HEK293 (cell line): ENCODE measurements around the gene TCF7L1.

Source experiments
- CTCF ChIA-PET: fragments of 350-600 bp; formaldehyde crosslinking; extraction: SDS; loops from one replicate; lab custom pipeline; 2021; ENCODE audit warnings: antibody characterized with exemption; lab: Yijun Ruan, JAX
- POLR2A ChIA-PET: fragments of 300-600 bp; formaldehyde crosslinking; extraction: SDS; loops from one replicate; lab custom pipeline; 2020; ENCODE audit warnings: antibody characterized with exemption, inconsistent platforms; lab: Yijun Ruan, JAX
- H3K27ac ChIP-seq: fragments of 200-500 bp; sonication (Bioruptor generic); 2 replicates; pipeline ENCODE4 v1.5.1; 2014; ENCODE audit warnings: low read depth, low read length, control low read depth, inconsistent platforms; ENCODE audit errors: extremely low read depth
- H3K36me3 ChIP-seq, 2 experiments: fragments of 200-500 bp in 1 of 2; sonication (Bioruptor generic) in 1 of 2; 1 replicate in 1 of 2; 2 replicates in 1 of 2; pipeline ENCODE4 v1.5.1; 2014 to 2017; ENCODE audit warnings: inconsistent platforms in 2 of 2, low read length in 2 of 2; ENCODE audit not compliant: control insufficient read depth in 2 of 2, insufficient read depth in 1 of 2
- H3K4me1 ChIP-seq: fragments of 200-500 bp; sonication (Bioruptor generic); 2 replicates; pipeline ENCODE4 v1.5.1; 2014; ENCODE audit warnings: mild to moderate bottlenecking, low read length, inconsistent platforms; ENCODE audit not compliant: control insufficient read depth, insufficient read depth
- H3K4me3 ChIP-seq: 2 replicates; pipeline ENCODE4 v1.5.1; 2011; ENCODE audit warnings: low read depth, mild to moderate bottlenecking, control low read depth, low read length, moderate library complexity
- H3K9me3 ChIP-seq: fragments of 200-500 bp; sonication (Bioruptor generic); 2 replicates; pipeline ENCODE4 v1.5.1; 2014; ENCODE audit warnings: low read depth, low read length, inconsistent platforms; ENCODE audit not compliant: control insufficient read depth, insufficient read depth
- IKZF3 ChIP-seq: fragments of 450-650 bp; IDR thresholded peaks from 2 replicates; pipeline ENCODE4 v1.5.0; 2018; ENCODE audit warnings: missing biosample characterization, mild to moderate bottlenecking, missing genetic modification characterization, moderate library complexity
- KLF8 ChIP-seq: fragments of 450-650 bp; formaldehyde crosslinking; IDR thresholded peaks from 2 replicates; pipeline ENCODE4 v1.5.1; 2016; ENCODE audit warnings: missing biosample characterization, missing genetic modification characterization
- KLF9 ChIP-seq: fragments of 450-650 bp; formaldehyde crosslinking; IDR thresholded peaks from 2 replicates; pipeline ENCODE4 v1.5.1; 2016; ENCODE audit warnings: missing biosample characterization, missing genetic modification characterization, low read depth
- RBAK ChIP-seq: fragments of 450-650 bp; formaldehyde crosslinking; IDR thresholded peaks from 2 replicates; pipeline ENCODE4 v1.5.1; 2016; ENCODE audit warnings: missing biosample characterization, missing genetic modification characterization
- ZBTB11 ChIP-seq: fragments of 450-650 bp; formaldehyde crosslinking; conservative IDR thresholded peaks from 2 replicates; pipeline ENCODE4 v1.5.1; 2016; ENCODE audit warnings: low read depth, missing biosample characterization, missing genetic modification characterization
- ZFP41 ChIP-seq: fragments of 450-650 bp; formaldehyde crosslinking; IDR thresholded peaks from 2 replicates; pipeline ENCODE4 v1.5.1; 2016; ENCODE audit warnings: missing biosample characterization, missing genetic modification characterization, borderline replicate concordance
- ZFP69B ChIP-seq: fragments of 450-650 bp; formaldehyde crosslinking; IDR thresholded peaks from 2 replicates; pipeline ENCODE4 v1.5.1; 2016; ENCODE audit warnings: missing biosample characterization, missing genetic modification characterization
- ZNF10 ChIP-seq: fragments of 450-650 bp; formaldehyde crosslinking; IDR thresholded peaks from 2 replicates; pipeline ENCODE4 v1.5.1; 2017; ENCODE audit warnings: missing biosample characterization, missing genetic modification characterization
- ZNF140 ChIP-seq: fragments of 450-650 bp; formaldehyde crosslinking; IDR thresholded peaks from 2 replicates; pipeline ENCODE4 v1.5.1; 2016; ENCODE audit warnings: missing biosample characterization, missing genetic modification characterization
- ZNF211 ChIP-seq: fragments of 450-650 bp; formaldehyde crosslinking; IDR thresholded peaks from 2 replicates; pipeline ENCODE4 v1.5.1; 2016; ENCODE audit warnings: low read depth, missing biosample characterization, missing genetic modification characterization
- ZNF701 ChIP-seq: fragments of 450-650 bp; formaldehyde crosslinking; IDR thresholded peaks from 2 replicates; pipeline ENCODE4 v1.5.1; 2016; ENCODE audit warnings: missing biosample characterization, missing genetic modification characterization
- ZNF791 ChIP-seq: fragments of 450-650 bp; formaldehyde crosslinking; IDR thresholded peaks from 2 replicates; pipeline ENCODE4 v1.5.1; 2016; ENCODE audit warnings: missing biosample characterization, missing genetic modification characterization
- ZSCAN16 ChIP-seq: fragments of 450-650 bp; formaldehyde crosslinking; IDR thresholded peaks from 2 replicates; pipeline ENCODE4 v1.5.1; 2016; ENCODE audit warnings: missing biosample characterization, missing genetic modification characterization
- TF ChIP-seq, protein P1 (sequence below): fragments of 450-650 bp; formaldehyde crosslinking; IDR thresholded peaks from 2 replicates; pipeline ENCODE4 v1.5.1; 2016; ENCODE audit warnings: missing biosample characterization, missing genetic modification characterization
- TF ChIP-seq, protein P2 (sequence below): fragments of 450-650 bp; formaldehyde crosslinking; IDR thresholded peaks from 2 replicates; pipeline ENCODE4 v1.5.1; 2016; ENCODE audit warnings: missing biosample characterization, missing genetic modification characterization

TCF7L1 gene

DNA sequence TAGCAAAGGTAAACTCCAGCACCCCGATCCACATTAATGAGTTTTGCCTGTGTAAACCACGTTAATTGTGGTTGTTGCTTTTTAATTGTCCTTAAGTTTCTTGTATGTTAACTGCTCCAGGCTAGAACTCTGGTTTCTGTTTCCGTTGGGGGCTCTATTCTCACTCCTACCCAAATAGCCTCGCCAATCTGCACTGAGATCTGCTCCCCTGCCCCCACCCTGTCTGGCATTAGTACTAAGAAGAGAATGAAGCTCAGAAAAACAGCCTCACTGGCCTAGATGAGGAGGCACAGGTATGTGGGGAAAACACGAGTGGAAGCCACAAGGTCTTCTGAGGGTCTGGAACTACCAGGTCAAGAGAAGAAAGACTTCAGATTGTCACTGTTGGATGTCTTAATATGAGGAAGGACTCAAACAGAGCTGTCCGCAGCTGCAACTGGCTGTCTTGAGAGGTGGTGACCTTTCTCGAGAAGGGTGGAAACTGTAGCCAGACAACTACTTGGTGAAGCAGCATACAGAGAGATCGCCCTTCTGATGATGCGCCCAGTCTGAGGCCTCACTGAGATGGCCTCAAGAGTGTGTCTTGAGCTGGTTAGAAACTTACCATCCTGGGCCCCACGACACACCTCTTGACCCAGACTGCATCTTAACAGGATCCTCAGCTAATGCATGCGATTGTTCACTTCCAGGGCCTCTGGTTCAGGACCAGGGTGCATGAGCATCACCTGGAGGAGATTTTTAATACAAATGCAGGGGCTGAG lies 121.5 kb downstream of the TCF7L1 start:
- TF ChIP-seq ZNF211 (tag by site-specific recombination), result no peak
- TF ChIP-seq ZBTB11 (tag by site-specific recombination), result no peak
- H3K27ac ChIP-seq, result no peak overlapping the region
- H3K4me1 ChIP-seq, result no peaks in the 10 kb centered on the region
- ChIA-PET CTCF (interaction anchor here (2.1 to 5.6 kb wide), 2 partner anchors 11 to 189 kb away, joined by 4 to 44 read pairs; no protein-coding TSS in a partner anchor), POLR2A (no interaction called here)
- H3K4me3 ChIP-seq, result no peak overlapping the region
- H3K36me3 ChIP-seq, result no peaks in the 10 kb centered on the region
- no peaks in the 10 kb centered on the region for H3K9me3 ChIP-seq

DNA sequence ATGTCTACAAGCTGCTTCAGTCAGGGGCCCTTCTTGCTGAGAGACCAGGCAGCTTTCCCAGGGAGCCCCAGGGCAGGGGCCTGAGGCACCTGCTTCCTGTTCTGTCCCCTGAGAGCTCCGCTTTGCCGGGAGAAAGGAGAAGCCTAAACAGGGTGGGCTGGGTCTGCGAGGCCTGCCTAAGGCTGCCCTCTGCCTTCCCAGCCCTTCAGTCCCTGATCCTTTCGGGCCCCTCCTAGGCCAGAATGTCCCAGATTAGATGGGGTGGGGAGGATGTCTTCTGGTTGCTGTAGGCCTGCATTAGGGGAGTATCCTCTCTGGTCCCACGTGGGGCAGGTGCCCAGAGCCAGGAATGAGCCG lies 122.2 kb downstream of the TCF7L1 start:
- Histone ChIP-seq H3K4me3 (no peak overlapping the region), H3K4me1 (no peaks in the 10 kb centered on the region), H3K27ac (no peak overlapping the region), H3K36me3 (no peaks in the 10 kb centered on the region), H3K9me3 (no peaks in the 10 kb centered on the region)
- no peak for TF ChIP-seq IKZF3 (tag by site-specific recombination)
- TF ChIP-seq ZNF10 (tag by site-specific recombination), result no peak
- no peak for TF ChIP-seq ZNF791 (tag by site-specific recombination)
- TF ChIP-seq, protein P1, sequence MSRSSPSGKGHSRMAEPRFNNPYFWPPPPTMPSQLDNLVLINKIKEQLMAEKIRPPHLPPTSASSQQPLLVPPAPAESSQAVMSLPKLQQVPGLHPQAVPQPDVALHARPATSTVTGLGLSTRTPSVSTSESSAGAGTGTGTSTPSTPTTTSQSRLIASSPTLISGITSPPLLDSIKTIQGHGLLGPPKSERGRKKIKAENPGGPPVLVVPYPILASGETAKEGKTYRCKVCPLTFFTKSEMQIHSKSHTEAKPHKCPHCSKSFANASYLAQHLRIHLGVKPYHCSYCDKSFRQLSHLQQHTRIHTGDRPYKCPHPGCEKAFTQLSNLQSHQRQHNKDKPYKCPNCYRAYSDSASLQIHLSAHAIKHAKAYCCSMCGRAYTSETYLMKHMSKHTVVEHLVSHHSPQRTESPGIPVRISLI (tag by site-specific recombination), result no peak
- TF ChIP-seq ZSCAN16, result no peak
- no peak for TF ChIP-seq ZNF701 (tag by site-specific recombination)
- TF ChIP-seq, protein P2, sequence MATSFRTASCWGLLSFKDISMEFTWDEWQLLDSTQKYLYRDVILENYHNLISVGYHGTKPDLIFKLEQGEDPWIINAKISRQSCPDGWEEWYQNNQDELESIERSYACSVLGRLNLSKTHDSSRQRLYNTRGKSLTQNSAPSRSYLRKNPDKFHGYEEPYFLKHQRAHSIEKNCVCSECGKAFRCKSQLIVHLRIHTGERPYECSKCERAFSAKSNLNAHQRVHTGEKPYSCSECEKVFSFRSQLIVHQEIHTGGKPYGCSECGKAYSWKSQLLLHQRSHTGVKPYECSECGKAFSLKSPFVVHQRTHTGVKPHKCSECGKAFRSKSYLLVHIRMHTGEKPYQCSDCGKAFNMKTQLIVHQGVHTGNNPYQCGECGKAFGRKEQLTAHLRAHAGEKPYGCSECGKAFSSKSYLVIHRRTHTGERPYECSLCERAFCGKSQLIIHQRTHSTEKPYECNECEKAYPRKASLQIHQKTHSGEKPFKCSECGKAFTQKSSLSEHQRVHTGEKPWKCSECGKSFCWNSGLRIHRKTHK (tag by site-specific recombination), result no peak
- TF ChIP-seq ZFP69B (tag by site-specific recombination), result no peak
- no peak for TF ChIP-seq RBAK (tag by site-specific recombination)
- TF ChIP-seq ZFP41 (tag by site-specific recombination), result no peak
- TF ChIP-seq KLF9, result no peak
- TF ChIP-seq ZNF140 (tag by site-specific recombination), result no peak
- TF ChIP-seq KLF8 (tag by site-specific recombination), result no peak
- CTCF ChIA-PET, result interaction anchor here (2.1 to 5.6 kb wide), 2 partner anchors 11 to 189 kb away, joined by 4 to 44 read pairs; no protein-coding TSS in a partner anchor
- POLR2A ChIA-PET, result no interaction called here
